H1 (cell line): Measurements from ENCODE around the gene KNOP1.

Source experiments
- CHD7 ChIP-seq: fragments of 300-600 bp; sonication (generic); IDR thresholded peaks from 2 replicates; pipeline ENCODE4 v1.7.1; 2012; ENCODE audit warnings: low read length, moderate library complexity, mild to moderate bottlenecking, inconsistent platforms; ENCODE audit not compliant: insufficient replicate concordance
- CREB1 ChIP-seq: IDR thresholded peaks from 2 replicates; pipeline ENCODE4 v1.6.1; 2012; ENCODE audit warnings: inconsistent platforms
- EZH2 ChIP-seq: fragments of 200-600 bp; sonication (generic); IDR thresholded peaks from 2 replicates; pipeline ENCODE4 v1.7.1; 2012; ENCODE audit warnings: low read depth, mild to moderate bottlenecking, moderate library complexity, low read length, inconsistent platforms; ENCODE audit not compliant: severe bottlenecking
- HDAC6 ChIP-seq: IDR thresholded peaks from one replicate; pipeline ENCODE4 v1.7.1; 2012; ENCODE audit warnings: low read depth, mild to moderate bottlenecking, inconsistent platforms, low read length, moderate library complexity
- POLR2A ChIP-seq, 2 experiments: IDR thresholded peaks; 1 replicate in 1 of 2; 2 replicates in 1 of 2; pipeline ENCODE4 v1.6.1; 2011; ENCODE audit warnings: low read depth in 2 of 2, low read length in 2 of 2, mild to moderate bottlenecking in 2 of 2; ENCODE audit errors: control extremely low read depth in 1 of 2
- TF ChIP-seq, protein P1 (sequence below), 3 experiments: IDR thresholded peaks; 1 replicate in 2 of 3; 2 replicates in 1 of 3; pipeline versions ENCODE4 v1.5.1 to v1.6.1; 2011; ENCODE audit warnings: low read length in 3 of 3, mild to moderate bottlenecking in 3 of 3, inconsistent platforms in 2 of 3, low read depth in 1 of 3, moderate library complexity in 1 of 3; ENCODE audit not compliant: insufficient read depth in 1 of 3; ENCODE audit errors: control extremely low read depth in 1 of 3

- TF ChIP-seq, protein P1, sequence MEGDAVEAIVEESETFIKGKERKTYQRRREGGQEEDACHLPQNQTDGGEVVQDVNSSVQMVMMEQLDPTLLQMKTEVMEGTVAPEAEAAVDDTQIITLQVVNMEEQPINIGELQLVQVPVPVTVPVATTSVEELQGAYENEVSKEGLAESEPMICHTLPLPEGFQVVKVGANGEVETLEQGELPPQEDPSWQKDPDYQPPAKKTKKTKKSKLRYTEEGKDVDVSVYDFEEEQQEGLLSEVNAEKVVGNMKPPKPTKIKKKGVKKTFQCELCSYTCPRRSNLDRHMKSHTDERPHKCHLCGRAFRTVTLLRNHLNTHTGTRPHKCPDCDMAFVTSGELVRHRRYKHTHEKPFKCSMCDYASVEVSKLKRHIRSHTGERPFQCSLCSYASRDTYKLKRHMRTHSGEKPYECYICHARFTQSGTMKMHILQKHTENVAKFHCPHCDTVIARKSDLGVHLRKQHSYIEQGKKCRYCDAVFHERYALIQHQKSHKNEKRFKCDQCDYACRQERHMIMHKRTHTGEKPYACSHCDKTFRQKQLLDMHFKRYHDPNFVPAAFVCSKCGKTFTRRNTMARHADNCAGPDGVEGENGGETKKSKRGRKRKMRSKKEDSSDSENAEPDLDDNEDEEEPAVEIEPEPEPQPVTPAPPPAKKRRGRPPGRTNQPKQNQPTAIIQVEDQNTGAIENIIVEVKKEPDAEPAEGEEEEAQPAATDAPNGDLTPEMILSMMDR (IDR thresholded peaks at IDR 0.05; ENCODE audit: control extremely low read depth in 1 of 3, insufficient read depth in 1 of 3, low read depth in 1 of 3, low read length in 3 of 3) = no peak
- no peak for TF ChIP-seq HDAC6
- no peak; a peak in 1 of 3 replicates for TF ChIP-seq POLR2A (IDR thresholded peaks at IDR 0.05; ENCODE audit: control extremely low read depth in 1 of 2, low read depth in 2 of 2, low read length in 2 of 2)
- TF ChIP-seq CHD7 = no peak
- TF ChIP-seq EZH2 = no peak
- TF ChIP-seq CREB1 = no peak
These were observed 1.8 kb downstream of the KNOP1 start for GRCh38 chr16:19716183-19716582.
